ENCODE data around the gene ZYX.

The ZYX gene

GRCh38 chr7:143367972-143368371 lies 13.2 kb upstream of the ZYX start:
- no peaks in the 10 kb centered on the region for H3K9me3 ChIP-seq (ENCODE audit: control insufficient read depth, low read depth, low read length)
- H3K4me1 ChIP-seq (ENCODE audit: control insufficient read depth, low read depth, low read length), result peaks cover 28% of the 10 kb centered on the region
- H3K27ac ChIP-seq (ENCODE audit: low read length), result no peak overlapping the region
- H3K9ac ChIP-seq (ENCODE audit: low read length), result no peak overlapping the region
- H3K27me3 ChIP-seq (ENCODE audit: control insufficient read depth, insufficient read depth, low read length), result peaks cover 17% of the 10 kb centered on the region
- H3K4me3 ChIP-seq (ENCODE audit: low read length), result no peak overlapping the region
- no peaks in the 10 kb centered on the region for H3K36me3 ChIP-seq (ENCODE audit: control insufficient read depth, low read depth, low read length)

GRCh38 chr7:143368387-143368786 lies 12.8 kb upstream of the ZYX start:
- Histone ChIP-seq H3K9ac (ENCODE audit: low read length) (no peak overlapping the region), H3K27me3 (ENCODE audit: control insufficient read depth, insufficient read depth, low read length) (peaks cover 13% of the 10 kb centered on the region), H3K9me3 (ENCODE audit: control insufficient read depth, low read depth, low read length) (no peaks in the 10 kb centered on the region), H3K27ac (ENCODE audit: low read length) (no peak overlapping the region), H3K4me3 (ENCODE audit: low read length) (no peak overlapping the region), H3K36me3 (ENCODE audit: control insufficient read depth, low read depth, low read length) (no peaks in the 10 kb centered on the region), H3K4me1 (ENCODE audit: control insufficient read depth, low read depth, low read length) (peaks cover 23% of the 10 kb centered on the region)

GRCh38 chr7:143369678-143370651 lies 11.2 kb upstream of the ZYX start:
- no peaks in the 10 kb centered on the region for H3K9me3 ChIP-seq (ENCODE audit: control insufficient read depth, low read depth, low read length)
- no peaks in the 10 kb centered on the region for H3K36me3 ChIP-seq (ENCODE audit: control insufficient read depth, low read depth, low read length)
- H3K9ac ChIP-seq (ENCODE audit: low read length), result peak overlapping the region; percentile 26
- peaks cover 23% of the 10 kb centered on the region for H3K4me1 ChIP-seq (ENCODE audit: control insufficient read depth, low read depth, low read length)
- no peak overlapping the region for H3K27ac ChIP-seq (ENCODE audit: low read length)
- no peak overlapping the region for H3K4me3 ChIP-seq (ENCODE audit: low read length)
- no peaks in the 10 kb centered on the region for H3K27me3 ChIP-seq (ENCODE audit: control insufficient read depth, insufficient read depth, low read length)

DNA sequence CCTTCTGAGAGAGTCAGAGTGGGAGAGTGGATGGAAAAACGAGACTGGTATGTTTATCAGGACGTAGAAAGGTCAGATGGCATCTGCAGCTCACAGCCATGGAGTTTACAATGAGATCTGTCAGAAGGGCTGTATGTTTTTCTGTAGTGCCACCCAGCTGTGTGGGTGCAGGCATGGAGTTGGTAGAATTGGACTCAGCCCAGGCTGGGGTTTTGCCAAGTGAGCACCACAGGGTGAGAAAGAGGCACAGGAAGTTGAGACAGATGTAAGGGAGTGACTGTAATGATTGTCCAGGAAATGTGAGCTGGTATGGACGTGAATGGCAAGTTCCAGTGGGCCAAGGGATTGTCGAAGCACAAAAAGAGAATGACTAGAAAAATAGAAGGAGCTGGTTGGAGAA lies 9.1 kb upstream of the ZYX start:
- Histone ChIP-seq H3K4me1 (ENCODE audit: control insufficient read depth, low read depth, low read length) (peaks cover 23% of the 10 kb centered on the region), H3K4me3 (ENCODE audit: low read length) (no peak overlapping the region), H3K36me3 (ENCODE audit: control insufficient read depth, low read depth, low read length) (no peaks in the 10 kb centered on the region), H3K27ac (ENCODE audit: low read length) (no peak overlapping the region), H3K9ac (ENCODE audit: low read length) (no peak overlapping the region), H3K27me3 (ENCODE audit: control insufficient read depth, insufficient read depth, low read length) (no peaks in the 10 kb centered on the region), H3K9me3 (ENCODE audit: control insufficient read depth, low read depth, low read length) (no peaks in the 10 kb centered on the region)

DNA sequence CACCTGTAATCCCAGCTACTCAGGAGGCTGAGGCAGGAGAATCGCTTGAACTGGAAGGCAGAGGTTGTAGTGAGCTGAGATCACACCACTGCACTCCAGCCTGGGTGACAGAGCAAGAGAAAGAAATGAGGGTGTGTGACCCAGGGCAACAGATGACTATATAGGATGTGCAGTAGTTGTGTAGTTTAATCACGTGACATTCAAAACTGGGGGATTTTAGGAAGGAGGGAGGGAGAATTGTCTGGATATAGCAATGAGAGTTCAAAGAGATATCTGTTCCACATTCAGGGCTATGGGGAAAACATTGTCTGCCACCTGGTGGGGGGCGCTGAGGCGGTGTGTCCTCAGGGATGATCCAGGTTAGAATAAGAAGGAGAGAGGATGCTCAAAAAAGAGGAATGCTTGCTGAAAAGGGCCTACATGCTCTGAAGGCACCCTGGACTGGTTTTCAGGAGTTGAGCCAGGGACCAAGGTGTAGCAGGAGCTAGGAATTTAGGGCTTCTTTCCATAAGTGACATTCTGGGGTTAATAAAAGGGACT lies 7.8 kb upstream of the ZYX start:
- no peaks in the 10 kb centered on the region for H3K9me3 ChIP-seq (ENCODE audit: control insufficient read depth, low read depth, low read length)
- H3K4me1 ChIP-seq (ENCODE audit: control insufficient read depth, low read depth, low read length), result peaks cover 19% of the 10 kb centered on the region
- H3K36me3 ChIP-seq (ENCODE audit: control insufficient read depth, low read depth, low read length), result no peaks in the 10 kb centered on the region
- no peak overlapping the region for H3K27ac ChIP-seq (ENCODE audit: low read length)
- no peak overlapping the region for H3K4me3 ChIP-seq (ENCODE audit: low read length)
- no peak overlapping the region for H3K9ac ChIP-seq (ENCODE audit: low read length)
- no peaks in the 10 kb centered on the region for H3K27me3 ChIP-seq (ENCODE audit: control insufficient read depth, insufficient read depth, low read length)

GRCh38 chr7:143374561-143374960 lies 6.6 kb upstream of the ZYX start:
- Histone ChIP-seq H3K27ac (ENCODE audit: low read length) (no peak overlapping the region), H3K4me1 (ENCODE audit: control insufficient read depth, low read depth, low read length) (peaks cover 23% of the 10 kb centered on the region), H3K4me3 (ENCODE audit: low read length) (no peak overlapping the region), H3K9me3 (ENCODE audit: control insufficient read depth, low read depth, low read length) (no peaks in the 10 kb centered on the region), H3K27me3 (ENCODE audit: control insufficient read depth, insufficient read depth, low read length) (no peaks in the 10 kb centered on the region), H3K9ac (ENCODE audit: low read length) (no peak overlapping the region), H3K36me3 (ENCODE audit: control insufficient read depth, low read depth, low read length) (no peaks in the 10 kb centered on the region)

- Histone ChIP-seq H3K9me3 (ENCODE audit: control insufficient read depth, low read depth, low read length) (no peaks in the 10 kb centered on the region), H3K4me1 (ENCODE audit: control insufficient read depth, low read depth, low read length) (peaks cover 18% of the 10 kb centered on the region), H3K4me3 (ENCODE audit: low read length) (no peak overlapping the region), H3K9ac (ENCODE audit: low read length) (no peak overlapping the region), H3K27ac (ENCODE audit: low read length) (no peak overlapping the region), H3K36me3 (ENCODE audit: control insufficient read depth, low read depth, low read length) (no peaks in the 10 kb centered on the region), H3K27me3 (ENCODE audit: control insufficient read depth, insufficient read depth, low read length) (no peaks in the 10 kb centered on the region)
These were observed 5.7 kb upstream of the ZYX start for GRCh38 chr7:143375298-143376034.

- Histone ChIP-seq H3K27me3 (ENCODE audit: control insufficient read depth, insufficient read depth, low read length) (no peaks in the 10 kb centered on the region), H3K9me3 (ENCODE audit: control insufficient read depth, low read depth, low read length) (no peaks in the 10 kb centered on the region), H3K27ac (ENCODE audit: low read length) (no peak overlapping the region), H3K4me3 (ENCODE audit: low read length) (no peak overlapping the region), H3K36me3 (ENCODE audit: control insufficient read depth, low read depth, low read length) (no peaks in the 10 kb centered on the region), H3K9ac (ENCODE audit: low read length) (no peak overlapping the region), H3K4me1 (ENCODE audit: control insufficient read depth, low read depth, low read length) (peaks cover 13% of the 10 kb centered on the region)
These were observed 4.7 kb upstream of the ZYX start for GRCh38 chr7:143376396-143376795.

- Histone ChIP-seq H3K27ac (ENCODE audit: low read length) (no peak overlapping the region), H3K36me3 (ENCODE audit: control insufficient read depth, low read depth, low read length) (peaks cover 17% of the 10 kb centered on the region), H3K4me1 (ENCODE audit: control insufficient read depth, low read depth, low read length) (peaks cover 16% of the 10 kb centered on the region), H3K9ac (ENCODE audit: low read length) (peak overlapping the region; percentile 13), H3K4me3 (ENCODE audit: low read length) (peak overlapping the region; percentile 88), H3K27me3 (ENCODE audit: control insufficient read depth, insufficient read depth, low read length) (no peaks in the 10 kb centered on the region), H3K9me3 (ENCODE audit: control insufficient read depth, low read depth, low read length) (no peaks in the 10 kb centered on the region)
These were observed 1.4 kb upstream of the ZYX start for GRCh38 chr7:143379611-143380259.

GRCh38 chr7:143380260-143380645 lies 892 bp upstream of the ZYX start:
- Histone ChIP-seq H3K4me3 (ENCODE audit: low read length) (peak overlapping the region; percentile 88), H3K9me3 (ENCODE audit: control insufficient read depth, low read depth, low read length) (no peaks in the 10 kb centered on the region), H3K9ac (ENCODE audit: low read length) (peak overlapping the region; percentile 93), H3K36me3 (ENCODE audit: control insufficient read depth, low read depth, low read length) (peaks cover 22% of the 10 kb centered on the region), H3K27ac (ENCODE audit: low read length) (peak overlapping the region; percentile 88), H3K4me1 (ENCODE audit: control insufficient read depth, low read depth, low read length) (peaks cover 16% of the 10 kb centered on the region), H3K27me3 (ENCODE audit: control insufficient read depth, insufficient read depth, low read length) (no peaks in the 10 kb centered on the region)

DNA sequence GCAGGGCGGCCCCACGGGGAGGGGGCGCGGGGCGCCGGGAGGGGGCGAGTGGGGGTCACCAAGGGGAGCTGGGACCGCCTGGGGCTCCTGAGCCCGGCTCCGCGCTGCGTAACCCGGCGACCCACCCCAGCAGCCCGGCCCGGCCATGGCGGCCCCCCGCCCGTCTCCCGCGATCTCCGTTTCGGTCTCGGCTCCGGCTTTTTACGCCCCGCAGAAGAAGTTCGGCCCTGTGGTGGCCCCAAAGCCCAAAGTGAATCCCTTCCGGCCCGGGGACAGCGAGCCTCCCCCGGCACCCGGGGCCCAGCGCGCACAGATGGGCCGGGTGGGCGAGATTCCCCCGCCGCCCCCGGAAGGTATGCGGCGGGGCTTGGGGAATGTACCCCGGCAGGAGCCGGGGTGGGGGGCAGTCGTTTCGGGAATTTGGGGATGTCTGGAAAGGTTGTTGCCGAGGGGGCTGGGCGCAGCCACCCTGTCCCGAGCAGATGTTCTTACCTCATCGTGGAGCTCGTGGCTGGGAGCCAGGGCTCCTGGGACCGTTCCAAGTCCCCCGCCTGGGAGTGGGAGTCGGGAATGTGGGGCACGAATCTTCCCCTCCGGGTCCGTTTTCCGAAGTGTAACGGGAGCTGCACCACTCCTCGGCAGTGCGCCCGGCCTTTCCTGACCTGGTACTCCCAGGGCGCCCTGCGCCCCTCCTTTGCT lies 431 bp downstream of the ZYX start:
- peak overlapping the region; percentile 6 for H3K27ac ChIP-seq (ENCODE audit: low read length)
- peak overlapping the region; percentile 89 for H3K9ac ChIP-seq (ENCODE audit: low read length)
- no peaks in the 10 kb centered on the region for H3K9me3 ChIP-seq (ENCODE audit: control insufficient read depth, low read depth, low read length)
- H3K4me3 ChIP-seq (ENCODE audit: low read length), result peak overlapping the region; percentile 88
- peaks cover 30% of the 10 kb centered on the region for H3K36me3 ChIP-seq (ENCODE audit: control insufficient read depth, low read depth, low read length)
- H3K27me3 ChIP-seq (ENCODE audit: control insufficient read depth, insufficient read depth, low read length), result no peaks in the 10 kb centered on the region
- peaks cover 16% of the 10 kb centered on the region for H3K4me1 ChIP-seq (ENCODE audit: control insufficient read depth, low read depth, low read length)
